ENCODE data around the gene ADAMTS17.

DNA sequence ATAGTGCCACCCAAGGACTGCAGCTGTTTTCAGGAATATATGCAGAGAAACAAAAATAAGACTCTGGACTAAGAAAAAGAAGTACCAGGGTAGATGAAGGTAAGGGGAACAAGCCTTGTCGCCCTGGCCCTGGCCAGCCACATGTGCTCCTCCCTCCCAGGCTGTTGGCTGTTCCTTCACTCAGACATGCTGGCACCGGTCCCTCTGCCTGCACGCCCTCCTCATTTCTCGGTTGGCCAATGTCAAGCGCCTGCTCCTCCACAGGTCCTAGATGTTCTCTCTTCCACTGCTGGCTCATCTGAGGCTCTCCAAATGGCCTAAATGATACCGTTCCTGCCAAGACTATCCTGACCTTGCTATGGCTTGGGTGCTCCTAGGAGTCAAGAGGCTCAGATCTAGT, 320.1 kb downstream of the ADAMTS17 start:
- TF ChIP-seq GATA1 (IDR thresholded peaks at IDR 0.05; ENCODE audit: low read depth, low read length) (no peak), POLR2A (IDR thresholded peaks at IDR 0.05; ENCODE audit: low read length) (no peak)
